SK-N-SH (cell line): ENCODE results near the gene PEX3. TPM values are rescaled to one million over a fixed set of nuclear protein-coding genes. Genes with fewer than 3 reads are reported as not detected.

Source experiments
- CTCF ChIA-PET: fragments of 300-600, 350-600 bp; formaldehyde crosslinking; extraction: SDS; loops from one replicate; lab custom pipeline; 2021; lab: Yijun Ruan, JAX
- POLR2A ChIA-PET: fragments of 350-600 bp; sonication (Branson Sonifier 250); formaldehyde crosslinking; extraction: SDS; loops from one replicate; lab custom pipeline; 2020; ENCODE audit warnings: antibody characterized with exemption, inconsistent platforms; lab: Yijun Ruan, JAX
- DNase-seq: peaks from one replicate; pipeline ENCODE4 v3.0.0; 2012
- H2AFZ ChIP-seq: fragments of 200-600 bp; sonication (generic); 2 replicates; pipeline ENCODE4 v1.8.1; 2016; ENCODE audit warnings: antibody characterized with exemption, mild to moderate bottlenecking, low read depth
- H3F3A ChIP-seq: fragments of 200-600 bp; sonication (generic); replicated peaks from 2 replicates; pipeline ENCODE3; 2016; ENCODE audit warnings: antibody characterized with exemption, mild to moderate bottlenecking; ENCODE audit not compliant: insufficient read depth
- H3K27ac ChIP-seq, 2 experiments: fragments of 200-500 bp in 1 of 2; fragments of 200-600 bp in 1 of 2; sonication (Bioruptor generic) in 1 of 2; sonication (generic), shearing (Covaris generic) in 1 of 2; 2 replicates each; pipeline versions ENCODE4 v1.5.1 to v1.6.1; 2014 to 2016; ENCODE audit warnings: low read depth in 2 of 2, inconsistent platforms in 1 of 2, low read length in 1 of 2, mild to moderate bottlenecking in 1 of 2, mixed read lengths in 1 of 2
- H3K27me3 ChIP-seq: fragments of 200-600 bp; sonication (generic), shearing (Covaris generic); 2 replicates; pipeline ENCODE4 v1.6.1; 2016; ENCODE audit warnings: mixed run types; ENCODE audit not compliant: insufficient read depth
- H3K36me3 ChIP-seq, 2 experiments: fragments of 200-500 bp in 1 of 2; fragments of 200-600 bp in 1 of 2; sonication (Bioruptor generic) in 1 of 2; sonication (generic) in 1 of 2; replicated peaks in 1 of 2; 2 replicates each; pipeline versions ENCODE3 to v1.5.1; 2014 to 2016; ENCODE audit warnings: low read length in 1 of 2, mild to moderate bottlenecking in 1 of 2; ENCODE audit not compliant: insufficient read depth in 2 of 2, control insufficient read depth in 1 of 2
- H3K4me1 ChIP-seq, 2 experiments: fragments of 200-500 bp in 1 of 2; fragments of 200-600 bp in 1 of 2; sonication (Bioruptor generic) in 1 of 2; sonication (generic), shearing (Covaris generic) in 1 of 2; 2 replicates each; pipeline versions ENCODE4 v1.5.1 to v1.6.1; 2014 to 2016; ENCODE audit warnings: low read depth in 1 of 2, low read length in 1 of 2, mixed run types in 1 of 2; ENCODE audit not compliant: insufficient read depth in 2 of 2, control insufficient read depth in 1 of 2
- H3K4me2 ChIP-seq: fragments of 200-600 bp; sonication (generic), shearing (Covaris generic); 2 replicates; pipeline ENCODE4 v1.6.1; 2017; ENCODE audit warnings: mixed run types
- H3K4me3 ChIP-seq, 2 experiments: fragments of 200-500 bp in 1 of 2; fragments of 200-600 bp in 1 of 2; sonication (Bioruptor generic) in 1 of 2; sonication (generic), shearing (Covaris generic) in 1 of 2; 2 replicates each; pipeline versions ENCODE4 v1.5.1 to v1.8.1; 2014 to 2016; ENCODE audit warnings: low read depth in 2 of 2, inconsistent platforms in 1 of 2, low read length in 1 of 2, mild to moderate bottlenecking in 1 of 2, mixed read lengths in 1 of 2, moderate library complexity in 1 of 2
- H3K79me2 ChIP-seq: fragments of 200-600 bp; sonication (generic); 2 replicates; pipeline ENCODE4 v1.8.1; 2017; ENCODE audit warnings: mild to moderate bottlenecking; ENCODE audit not compliant: insufficient read depth
- H3K9ac ChIP-seq: fragments of 200-600 bp; sonication (generic); 2 replicates; pipeline ENCODE4 v1.6.1; 2017; ENCODE audit warnings: mixed run types
- H3K9me2 ChIP-seq: fragments of 200-600 bp; sonication (generic); 2 replicates; pipeline ENCODE4 v1.6.1; 2017; ENCODE audit warnings: mixed run types
- H3K9me3 ChIP-seq: fragments of 200-600 bp; sonication (generic); 2 replicates; pipeline ENCODE4 v1.6.1; 2017; ENCODE audit warnings: mixed run types, mild to moderate bottlenecking, moderate library complexity
- H4K20me1 ChIP-seq: fragments of 200-600 bp; sonication (generic); 2 replicates; pipeline ENCODE4 v1.6.1; 2017; ENCODE audit warnings: mild to moderate bottlenecking, mixed run types; ENCODE audit not compliant: insufficient read depth
- ELF1 ChIP-seq: IDR thresholded peaks from 2 replicates; pipeline ENCODE4 v1.4.0; 2012
- FOSL2 ChIP-seq: IDR thresholded peaks from 2 replicates; pipeline ENCODE4 v1.4.0; 2012; ENCODE audit warnings: low read depth, mild to moderate bottlenecking, moderate library complexity, borderline replicate concordance
- FOXM1 ChIP-seq: IDR thresholded peaks from 2 replicates; pipeline ENCODE4 v1.4.0; 2012; ENCODE audit warnings: low read depth, mild to moderate bottlenecking
- GABPA ChIP-seq: IDR thresholded peaks from 2 replicates; pipeline ENCODE4 v1.4.0; 2012; ENCODE audit warnings: low read depth, mild to moderate bottlenecking
- IRF3 ChIP-seq: fragments of 150-350 bp; IDR thresholded peaks from 2 replicates; pipeline ENCODE4 v1.6.1; 2016; ENCODE audit warnings: mild to moderate bottlenecking, low read depth, low read length
- JUND ChIP-seq: IDR thresholded peaks from 2 replicates; pipeline ENCODE4 v1.4.0; 2012
- MEF2A ChIP-seq: IDR thresholded peaks from 2 replicates; pipeline ENCODE4 v1.4.0; 2012; ENCODE audit warnings: low read depth, borderline replicate concordance
- NFIC ChIP-seq: IDR thresholded peaks from 2 replicates; pipeline ENCODE4 v1.4.0; 2012; ENCODE audit warnings: borderline replicate concordance
- PBX3 ChIP-seq: IDR thresholded peaks from 2 replicates; pipeline ENCODE4; 2012
- POLR2AphosphoS5 ChIP-seq: IDR thresholded peaks from 2 replicates; pipeline ENCODE4 v1.6.1; 2012; ENCODE audit warnings: low read depth, low read length
- RCOR1 ChIP-seq: fragments of 150-350 bp; IDR thresholded peaks from 2 replicates; pipeline ENCODE4 v1.6.1; 2017; ENCODE audit warnings: antibody characterized with exemption, low read length
- RFX5 ChIP-seq: IDR thresholded peaks from 2 replicates; pipeline ENCODE4 v1.6.1; 2012; ENCODE audit warnings: mild to moderate bottlenecking, improper control_type of control experiment, low read length
- SIN3A ChIP-seq: IDR thresholded peaks from 2 replicates; pipeline ENCODE4 v1.6.1; 2012; ENCODE audit warnings: low read depth, mild to moderate bottlenecking, low read length, moderate library complexity, borderline replicate concordance
- TAF1 ChIP-seq: IDR thresholded peaks from 2 replicates; pipeline ENCODE4 v1.6.1; 2012; ENCODE audit warnings: low read depth, mild to moderate bottlenecking, low read length, moderate library complexity, borderline replicate concordance
- TCF12 ChIP-seq: IDR thresholded peaks from 2 replicates; pipeline ENCODE4 v1.4.0; 2012
- TEAD4 ChIP-seq: IDR thresholded peaks from 2 replicates; pipeline ENCODE4 v1.4.0; 2012; ENCODE audit warnings: mild to moderate bottlenecking, borderline replicate concordance; ENCODE audit not compliant: insufficient read depth
- ZBTB33 ChIP-seq: IDR thresholded peaks from 2 replicates; pipeline ENCODE4 v1.4.0; 2012; ENCODE audit warnings: low read depth, borderline replicate concordance
- WGBS: methylation state at CpG from one replicate; pipeline ENCODE4 v1.1.6; 2017; ENCODE audit warnings: low lambda C conversion rate; 5-methylcytosine and 5-hydroxymethylcytosine counted together
- polyA plus RNA-seq, 3 experiments: library from polyadenylated mRNA; depleted of rRNA; stranded (reverse); fragments of >200 nt; gene quantifications; 2 replicates each; pipeline ENCODE4 v1.2.3, GENCODE V29; 2012

The PEX3 gene
- polyA plus RNA-seq, 1 of the 3 experiments (the other 2 are of a cell fraction): 14.1 TPM

- TF ChIP-seq FOSL2: no peak
- no peak for TF ChIP-seq FOXM1
- no peak for TF ChIP-seq SIN3A
- TF ChIP-seq TEAD4: no peak
- no peak for TF ChIP-seq ELF1
Observed at GRCh38 chr6:143429970-143430369, 20.6 kb upstream of the PEX3 start (continued).

- no peaks in the 10 kb centered on the region for H3K9me3 ChIP-seq
- no peaks in the 10 kb centered on the region for H4K20me1 ChIP-seq
- no peak overlapping the region for H2AFZ ChIP-seq
- TF ChIP-seq IRF3 (no peak), POLR2AphosphoS5 (no peak), RFX5 (no peak), MEF2A (no peak), ZBTB33 (no peak), JUND (no peak), TCF12 (no peak), GABPA (no peak), TAF1 (no peak), SIN3A (no peak), FOSL2 (no peak), NFIC (no peak), RCOR1 (no peak)
- no peak for DNase-seq
- no peaks in the 10 kb centered on the region for H3K9me2 ChIP-seq
- H3K4me2 ChIP-seq: no peak overlapping the region
- no peak overlapping the region for H3K27ac ChIP-seq
- no peaks in the 10 kb centered on the region for H3K79me2 ChIP-seq
- no peak overlapping the region for H3K9ac ChIP-seq
- POLR2A ChIA-PET: no interaction called here
- H3K4me3 ChIP-seq: no peak overlapping the region
- 89% methylated on average over 1 of the region's 1 CpG for WGBS
- no peaks in the 10 kb centered on the region for H3K4me1 ChIP-seq
- H3K27me3 ChIP-seq: no peaks in the 10 kb centered on the region
- peaks cover 6% of the 10 kb centered on the region for H3F3A ChIP-seq
- CTCF ChIA-PET: interaction anchor here (1.5 to 1.7 kb wide), 2 partner anchors 685 to 957 kb away, joined by 6 to 9 read pairs; no protein-coding TSS in a partner anchor
- H3K36me3 ChIP-seq: peaks cover 6 to 35% of the 10 kb centered on the region in 2 experiments
Observed at GRCh38 chr6:143431226-143431625, 19.4 kb upstream of the PEX3 start.

- Histone ChIP-seq H3K4me3 (no peak overlapping the region), H3K9me3 (no peaks in the 10 kb centered on the region), H4K20me1 (no peaks in the 10 kb centered on the region), H3K36me3 (peaks cover 5 to 41% of the 10 kb centered on the region in 2 experiments), H3K9me2 (no peaks in the 10 kb centered on the region), H3K27me3 (no peaks in the 10 kb centered on the region), H3K4me2 (no peak overlapping the region), H3F3A (no peaks in the 10 kb centered on the region), H3K4me1 (no peaks in the 10 kb centered on the region), H3K9ac (no peak overlapping the region), H2AFZ (no peak overlapping the region)
- ChIA-PET CTCF (interaction anchor here (1.0 to 1.7 kb wide), 3 partner anchors 16 to 740 kb away, joined by 3 to 6 read pairs (median 4); no protein-coding TSS in a partner anchor), POLR2A (no interaction called here)
- 96% methylated on average over 4 of the region's 4 CpGs for WGBS
- DNase-seq: no peak
- TF ChIP-seq RFX5: no peak
- TF ChIP-seq PBX3: no peak
- TF ChIP-seq, all 33 proteins: peak for 0
- Histone ChIP-seq H3K79me2 (no peaks in the 10 kb centered on the region), H3K27ac (no peak overlapping the region)
Observed at GRCh38 chr6:143432588-143432987, 18.0 kb upstream of the PEX3 start.
